ENCODE data around the gene RNF43.

Gene RNF43

GRCh38 chr17:58379511-58379824 lies 37.9 kb downstream of the RNF43 start:
- Histone ChIP-seq H3K9ac (ENCODE audit: low read length) (no peak overlapping the region), H3K4me3 (ENCODE audit: low read length) (no peak overlapping the region), H3K9me3 (ENCODE audit: control insufficient read depth, low read length) (no peaks in the 10 kb centered on the region), H3K4me1 (ENCODE audit: control insufficient read depth, insufficient read depth, low read length) (no peaks in the 10 kb centered on the region), H3K27me3 (replicated peaks; ENCODE audit: control insufficient read depth, insufficient read depth, low read length) (peaks cover 22% of the 10 kb centered on the region), H3K36me3 (ENCODE audit: control insufficient read depth, insufficient read depth, low read length, severe bottlenecking) (no peaks in the 10 kb centered on the region)
- no peak for DNase-seq (ENCODE audit: low read depth)

- Histone ChIP-seq H3K4me1 (ENCODE audit: control insufficient read depth, insufficient read depth, low read length) (no peaks in the 10 kb centered on the region), H3K9ac (ENCODE audit: low read length) (no peak overlapping the region), H3K4me3 (ENCODE audit: low read length) (no peak overlapping the region), H3K9me3 (ENCODE audit: control insufficient read depth, low read length) (no peaks in the 10 kb centered on the region), H3K36me3 (ENCODE audit: control insufficient read depth, insufficient read depth, low read length, severe bottlenecking) (no peaks in the 10 kb centered on the region), H3K27me3 (replicated peaks; ENCODE audit: control insufficient read depth, insufficient read depth, low read length) (peaks cover 19% of the 10 kb centered on the region)
- no peak for DNase-seq (ENCODE audit: low read depth)
Measured at GRCh38 chr17:58378733-58379510, 38.4 kb downstream of the RNF43 start.

- no peak overlapping the region for H3K4me3 ChIP-seq (ENCODE audit: low read length)
- H3K36me3 ChIP-seq (ENCODE audit: control insufficient read depth, insufficient read depth, low read length, severe bottlenecking), result no peaks in the 10 kb centered on the region
- no peaks in the 10 kb centered on the region for H3K4me1 ChIP-seq (ENCODE audit: control insufficient read depth, insufficient read depth, low read length)
- no peaks in the 10 kb centered on the region for H3K9me3 ChIP-seq (ENCODE audit: control insufficient read depth, low read length)
- peaks cover 13% of the 10 kb centered on the region for H3K27me3 ChIP-seq (replicated peaks; ENCODE audit: control insufficient read depth, insufficient read depth, low read length)
- no peak for DNase-seq (ENCODE audit: low read depth)
- H3K9ac ChIP-seq (ENCODE audit: low read length), result no peak overlapping the region
Measured at GRCh38 chr17:58377661-58378060, 39.7 kb downstream of the RNF43 start.

- Histone ChIP-seq H3K9me3 (ENCODE audit: control insufficient read depth, low read length) (no peaks in the 10 kb centered on the region), H3K4me1 (ENCODE audit: control insufficient read depth, insufficient read depth, low read length) (no peaks in the 10 kb centered on the region), H3K36me3 (ENCODE audit: control insufficient read depth, insufficient read depth, low read length, severe bottlenecking) (no peaks in the 10 kb centered on the region), H3K4me3 (ENCODE audit: low read length) (no peak overlapping the region), H3K27me3 (replicated peaks; ENCODE audit: control insufficient read depth, insufficient read depth, low read length) (peaks cover 11% of the 10 kb centered on the region), H3K9ac (ENCODE audit: low read length) (no peak overlapping the region)
- no peak for DNase-seq (ENCODE audit: low read depth)
Measured at GRCh38 chr17:58377093-58377601, 40.2 kb downstream of the RNF43 start.

- peaks cover 11% of the 10 kb centered on the region for H3K27me3 ChIP-seq (replicated peaks; ENCODE audit: control insufficient read depth, insufficient read depth, low read length)
- H3K9ac ChIP-seq (ENCODE audit: low read length), result no peak overlapping the region
- no peaks in the 10 kb centered on the region for H3K4me1 ChIP-seq (ENCODE audit: control insufficient read depth, insufficient read depth, low read length)
- no peaks in the 10 kb centered on the region for H3K9me3 ChIP-seq (ENCODE audit: control insufficient read depth, low read length)
- no peaks in the 10 kb centered on the region for H3K36me3 ChIP-seq (ENCODE audit: control insufficient read depth, insufficient read depth, low read length, severe bottlenecking)
- no peak overlapping the region for H3K4me3 ChIP-seq (ENCODE audit: low read length)
- DNase-seq (ENCODE audit: low read depth), result no peak
Measured at GRCh38 chr17:58376472-58377000, 40.8 kb downstream of the RNF43 start.

- DNase-seq (ENCODE audit: low read depth), result no peak
- no peak overlapping the region for H3K9ac ChIP-seq (ENCODE audit: low read length)
- H3K4me1 ChIP-seq (ENCODE audit: control insufficient read depth, insufficient read depth, low read length), result no peaks in the 10 kb centered on the region
- H3K36me3 ChIP-seq (ENCODE audit: control insufficient read depth, insufficient read depth, low read length, severe bottlenecking), result no peaks in the 10 kb centered on the region
- peaks cover 14% of the 10 kb centered on the region for H3K27me3 ChIP-seq (replicated peaks; ENCODE audit: control insufficient read depth, insufficient read depth, low read length)
- no peak overlapping the region for H3K4me3 ChIP-seq (ENCODE audit: low read length)
- H3K9me3 ChIP-seq (ENCODE audit: control insufficient read depth, low read length), result no peaks in the 10 kb centered on the region
Measured at GRCh38 chr17:58375811-58376210, 41.5 kb downstream of the RNF43 start.

GRCh38 chr17:58375256-58375655 lies 42.1 kb downstream of the RNF43 start:
- DNase-seq (ENCODE audit: low read depth), result no peak

GRCh38 chr17:58373923-58374322 lies 43.4 kb downstream of the RNF43 start:
- H3K9me3 ChIP-seq (ENCODE audit: control insufficient read depth, low read length), result no peaks in the 10 kb centered on the region
- H3K4me1 ChIP-seq (ENCODE audit: control insufficient read depth, insufficient read depth, low read length), result no peaks in the 10 kb centered on the region
- no peak overlapping the region for H3K4me3 ChIP-seq (ENCODE audit: low read length)
- H3K9ac ChIP-seq (ENCODE audit: low read length), result no peak overlapping the region
- no peaks in the 10 kb centered on the region for H3K36me3 ChIP-seq (ENCODE audit: control insufficient read depth, insufficient read depth, low read length, severe bottlenecking)
- DNase-seq (ENCODE audit: low read depth), result no peak
- H3K27me3 ChIP-seq (replicated peaks; ENCODE audit: control insufficient read depth, insufficient read depth, low read length), result peaks cover 21% of the 10 kb centered on the region

More at GRCh38 chr17:58375256-58375655, 42.1 kb downstream of the RNF43 start:
- H3K9me3 ChIP-seq (ENCODE audit: control insufficient read depth, low read length), result no peaks in the 10 kb centered on the region
- no peaks in the 10 kb centered on the region for H3K4me1 ChIP-seq (ENCODE audit: control insufficient read depth, insufficient read depth, low read length)
- no peak overlapping the region for H3K4me3 ChIP-seq (ENCODE audit: low read length)
- no peaks in the 10 kb centered on the region for H3K36me3 ChIP-seq (ENCODE audit: control insufficient read depth, insufficient read depth, low read length, severe bottlenecking)
- no peak overlapping the region for H3K9ac ChIP-seq (ENCODE audit: low read length)
- H3K27me3 ChIP-seq (replicated peaks; ENCODE audit: control insufficient read depth, insufficient read depth, low read length), result peaks cover 16% of the 10 kb centered on the region

- H3K36me3 ChIP-seq (ENCODE audit: control insufficient read depth, insufficient read depth, low read length, severe bottlenecking), result no peaks in the 10 kb centered on the region
- H3K4me3 ChIP-seq (ENCODE audit: low read length), result no peak overlapping the region
- no peak overlapping the region for H3K9ac ChIP-seq (ENCODE audit: low read length)
- no peaks in the 10 kb centered on the region for H3K9me3 ChIP-seq (ENCODE audit: control insufficient read depth, low read length)
- H3K4me1 ChIP-seq (ENCODE audit: control insufficient read depth, insufficient read depth, low read length), result no peaks in the 10 kb centered on the region
- peaks cover 20% of the 10 kb centered on the region for H3K27me3 ChIP-seq (replicated peaks; ENCODE audit: control insufficient read depth, insufficient read depth, low read length)
- no peak for DNase-seq (ENCODE audit: low read depth)
Measured at GRCh38 chr17:58373003-58373402, 44.3 kb downstream of the RNF43 start.

- Histone ChIP-seq H3K4me3 (ENCODE audit: low read length) (no peak overlapping the region), H3K9me3 (ENCODE audit: control insufficient read depth, low read length) (no peaks in the 10 kb centered on the region), H3K9ac (ENCODE audit: low read length) (no peak overlapping the region), H3K27me3 (replicated peaks; ENCODE audit: control insufficient read depth, insufficient read depth, low read length) (peaks cover 23% of the 10 kb centered on the region), H3K4me1 (ENCODE audit: control insufficient read depth, insufficient read depth, low read length) (no peaks in the 10 kb centered on the region), H3K36me3 (ENCODE audit: control insufficient read depth, insufficient read depth, low read length, severe bottlenecking) (no peaks in the 10 kb centered on the region)
- no peak for DNase-seq (ENCODE audit: low read depth)
Measured at GRCh38 chr17:58371300-58371950, 45.9 kb downstream of the RNF43 start.

- DNase-seq (ENCODE audit: low read depth), result no peak
- H3K27me3 ChIP-seq (replicated peaks; ENCODE audit: control insufficient read depth, insufficient read depth, low read length), result peaks cover 18% of the 10 kb centered on the region
- H3K4me1 ChIP-seq (ENCODE audit: control insufficient read depth, insufficient read depth, low read length), result no peaks in the 10 kb centered on the region
- H3K9ac ChIP-seq (ENCODE audit: low read length), result no peak overlapping the region
- no peaks in the 10 kb centered on the region for H3K9me3 ChIP-seq (ENCODE audit: control insufficient read depth, low read length)
- H3K36me3 ChIP-seq (ENCODE audit: control insufficient read depth, insufficient read depth, low read length, severe bottlenecking), result no peaks in the 10 kb centered on the region
- no peak overlapping the region for H3K4me3 ChIP-seq (ENCODE audit: low read length)
Measured at GRCh38 chr17:58370716-58371115, 46.6 kb downstream of the RNF43 start.

All from adipocyte (in vitro differentiated cells).